Posterior cingulate gyrus (tissue), 11 donors: ENCODE measurements around the gene LRRC8B.

Source experiments
- DNase-seq, 10 donors: peaks; one replicate each; pipeline versions ENCODE4 v3.0.0 to v3.0.0-alpha.2; 2020 to 2021; ENCODE audit warnings: mixed read lengths in 3 of 10
- intact Hi-C: fragments of 100-400 bp; cut with DNase I; formaldehyde crosslinking; loops from one replicate; pipeline ENCODE4 v1.15.1; 2023

The LRRC8B gene

DNA sequence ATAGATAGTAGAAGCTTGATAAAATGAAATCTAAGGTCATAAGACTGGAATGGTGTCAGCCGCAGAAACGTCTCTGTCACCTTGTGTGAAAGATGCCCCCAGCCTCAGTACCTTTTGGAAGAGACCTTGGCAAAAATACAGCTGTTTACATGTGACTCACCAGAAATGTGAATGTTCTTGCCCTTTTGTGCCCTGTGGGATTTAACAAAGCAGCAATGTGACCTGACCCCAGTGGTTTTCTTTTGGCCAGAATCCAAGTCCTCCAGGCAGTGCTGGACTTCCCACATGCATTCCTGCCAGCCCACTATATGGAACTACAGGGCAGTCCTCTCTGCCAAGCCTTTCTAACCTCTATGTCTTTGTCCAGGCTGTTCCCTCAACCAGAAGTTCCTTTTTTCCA, 81.1 kb downstream of the LRRC8B start:
- DNase-seq, result no peak
- intact Hi-C loops, result no loop called here

- intact Hi-C loops, result no loop called here
- no peak for DNase-seq
These were observed 81.8 kb downstream of the LRRC8B start for GRCh38 chr1:89606227-89606980.

DNA sequence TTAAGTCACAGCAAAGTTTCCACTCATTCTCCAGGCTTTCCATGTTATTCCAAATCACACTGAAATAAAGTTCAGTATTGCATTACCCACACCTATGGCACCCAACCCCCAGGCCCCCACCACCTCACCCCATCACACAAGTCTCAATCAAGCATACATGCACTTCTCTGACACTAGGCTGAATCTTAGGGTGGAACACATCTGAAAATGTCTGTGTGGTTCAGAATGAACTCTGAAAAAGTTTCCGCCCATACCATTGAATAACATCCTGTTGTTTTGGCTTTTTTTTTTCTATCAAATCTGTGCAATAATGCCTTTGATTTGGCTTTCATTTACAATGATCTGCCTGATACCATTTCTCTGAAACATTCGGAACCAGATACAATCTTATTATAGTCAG, 82.5 kb downstream of the LRRC8B start:
- intact Hi-C loops, result no loop called here
- no peak for DNase-seq

DNA sequence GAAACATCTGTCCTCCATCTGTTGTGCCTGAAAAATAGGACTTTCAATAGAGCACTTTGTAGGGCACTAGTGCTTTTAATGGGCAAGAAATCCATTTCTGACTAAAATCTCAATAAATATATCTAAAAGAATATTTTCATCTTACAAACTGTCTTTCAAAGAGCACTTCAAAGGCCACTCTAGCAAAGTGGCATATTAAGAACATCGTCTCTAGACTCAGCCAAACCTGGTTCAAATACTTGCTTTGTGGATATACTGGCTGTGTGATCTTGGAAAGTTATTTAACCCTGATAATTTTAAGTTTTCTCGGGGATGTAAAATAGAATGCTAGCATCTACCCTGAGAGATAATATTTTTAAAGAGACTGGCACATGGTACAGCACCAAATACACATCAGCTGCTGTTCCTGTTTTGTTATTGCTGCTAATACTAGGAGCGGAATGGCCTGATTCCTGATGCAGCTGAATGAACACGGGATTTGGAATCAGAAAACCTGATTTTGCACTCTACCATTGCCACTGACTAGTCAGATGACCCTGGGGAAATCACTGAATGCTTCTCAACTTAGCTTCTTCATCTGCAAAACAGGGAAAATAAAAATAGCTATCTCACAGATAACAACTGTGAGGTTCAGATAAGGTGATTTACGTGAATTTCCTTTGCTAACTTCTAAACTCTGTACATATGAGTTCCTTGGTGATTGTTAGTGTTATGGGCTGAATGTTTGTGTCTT, 83.1 kb downstream of the LRRC8B start:
- no peak for DNase-seq
- intact Hi-C loops, result no loop called here

DNA sequence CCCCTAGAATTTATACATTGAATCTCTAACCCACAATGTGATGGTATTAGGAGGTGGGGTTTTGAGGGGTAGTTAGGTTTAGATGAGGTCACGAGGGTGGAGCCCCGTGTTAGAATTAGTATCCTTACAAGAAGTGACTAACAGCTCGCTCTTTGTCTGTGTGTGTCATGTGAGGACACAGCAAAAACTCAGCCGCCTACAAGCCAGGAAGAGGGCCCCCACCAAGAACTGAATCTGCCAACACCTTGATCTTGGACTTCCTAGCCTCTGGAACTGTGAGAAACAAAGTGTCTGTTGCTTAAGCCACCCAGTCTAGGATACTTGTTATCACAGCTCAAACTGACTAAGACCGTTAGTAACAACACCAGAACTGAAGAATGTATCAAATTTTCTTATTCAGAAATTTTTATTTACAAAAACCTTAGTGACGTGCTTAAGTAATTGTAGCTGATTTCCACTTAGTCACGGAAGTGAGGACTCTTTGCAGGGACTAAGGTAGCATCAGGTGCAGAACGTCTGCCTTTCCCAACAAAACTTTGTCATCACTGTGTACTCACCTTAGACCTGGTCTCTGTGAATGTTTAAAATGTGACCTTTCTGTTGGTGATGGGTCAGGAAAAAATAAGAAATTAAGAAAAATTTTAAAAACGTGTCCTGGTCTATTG, 83.8 kb downstream of the LRRC8B start:
- DNase-seq, result no peak
- intact Hi-C loops, result no loop called here

DNA sequence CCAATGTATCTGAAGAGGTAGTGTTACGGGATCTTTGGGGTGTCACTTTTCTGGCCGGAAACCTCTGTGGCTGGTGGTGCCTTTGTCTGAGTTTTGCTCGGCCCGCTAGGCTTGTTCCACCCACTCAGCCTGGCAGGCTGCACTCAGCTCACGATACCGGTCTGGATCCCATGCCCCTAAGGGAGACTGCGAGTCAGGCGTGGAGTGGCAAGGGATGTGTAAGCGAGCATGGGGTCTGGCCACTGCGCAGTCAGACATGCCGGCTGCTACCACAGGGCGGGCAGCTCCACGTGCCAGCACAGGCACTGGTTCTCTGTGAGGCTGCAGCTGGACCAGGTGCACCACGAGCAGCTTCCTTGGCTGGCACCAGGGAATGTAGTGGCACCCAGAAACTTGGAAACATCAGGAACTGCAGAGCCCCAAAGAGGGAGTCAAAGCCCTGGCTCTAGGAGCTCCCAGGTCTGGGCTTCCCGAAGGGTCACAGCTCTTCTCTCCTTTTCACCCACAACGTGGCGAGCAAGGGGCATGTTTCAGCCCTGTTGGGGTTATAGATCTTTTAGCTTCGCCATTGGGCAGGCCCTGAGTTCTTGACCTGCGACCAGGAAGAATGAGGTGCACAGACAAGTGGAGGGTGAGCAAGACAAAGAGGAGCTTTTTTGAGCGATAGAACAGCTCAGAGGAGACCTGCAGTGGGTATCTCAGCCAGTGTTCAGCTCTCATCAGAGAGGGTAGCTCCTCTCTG, 84.5 kb downstream of the LRRC8B start:
- DNase-seq, result peak in 3 of 10 donors; percentile 67 to 79 (median 76)
- intact Hi-C loops, result no loop called here

DNA sequence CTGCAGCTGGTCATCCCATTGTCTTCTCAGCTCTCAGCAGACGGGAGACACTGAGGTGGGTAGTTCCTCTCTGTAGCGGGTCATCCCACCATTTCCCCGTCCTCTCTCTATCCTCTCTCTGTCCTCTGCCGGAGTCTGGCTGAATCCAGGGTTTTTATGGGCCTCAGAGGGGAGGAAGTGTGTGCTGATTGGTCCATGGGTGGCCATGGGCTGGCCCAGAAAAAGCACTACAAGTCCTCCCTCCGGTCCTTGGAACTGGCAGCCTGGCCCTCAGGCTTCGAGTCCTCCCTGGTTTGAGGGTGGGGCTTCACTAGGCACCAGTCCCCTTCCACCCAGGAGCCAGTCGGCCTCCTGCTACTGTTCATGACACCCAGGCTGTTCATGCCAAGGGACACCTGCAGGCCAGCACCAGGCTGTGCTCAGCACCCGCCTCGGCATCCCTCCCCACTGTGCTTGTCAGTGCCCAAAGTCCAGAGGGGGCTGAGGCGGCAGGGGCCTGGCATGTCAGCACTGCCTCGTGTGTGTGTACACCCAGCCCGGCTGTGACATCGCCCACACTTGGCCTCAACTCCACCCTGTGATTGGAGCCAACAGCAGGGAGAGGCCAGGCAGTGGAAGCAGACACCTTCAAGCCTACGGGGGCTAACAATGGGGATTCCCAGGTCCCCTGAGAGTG, 85.3 kb downstream of the LRRC8B start:
- intact Hi-C loops, result no loop called here

DNA sequence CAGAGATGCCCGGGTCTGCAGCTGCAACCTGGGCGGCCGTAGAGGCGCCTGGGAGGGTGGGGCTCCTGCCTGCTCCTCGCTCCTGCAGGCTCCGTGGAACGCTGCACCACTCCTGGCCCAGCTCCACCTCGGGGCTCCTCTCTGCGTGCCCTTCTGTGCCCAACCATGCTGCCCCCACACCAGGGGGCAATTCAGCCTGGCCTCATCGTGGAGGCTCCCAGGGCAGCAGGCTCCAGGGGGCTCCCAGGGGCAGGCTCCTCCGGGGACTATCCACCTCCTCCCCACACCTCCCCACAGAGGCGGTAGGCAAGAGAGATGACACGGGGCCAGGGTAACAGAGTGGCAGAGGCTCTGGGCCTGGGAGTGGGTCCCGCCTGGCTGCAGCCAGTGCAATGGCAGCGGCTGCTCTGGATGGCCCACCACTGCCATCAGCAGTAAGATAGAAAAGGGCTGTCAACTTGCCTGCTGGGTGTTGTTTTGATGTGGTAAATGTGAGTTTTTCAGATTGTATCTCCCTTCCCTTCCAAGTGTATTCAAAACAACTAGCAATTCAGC, 85.9 kb downstream of the LRRC8B start:
- peak in 1 of 10 donors; percentile 76 for DNase-seq

More for the DNA sequence above, 85.3 kb downstream of the LRRC8B start:
- peak in 7 of 10 donors; percentile 14 to 89 (median 53) for DNase-seq

DNA sequence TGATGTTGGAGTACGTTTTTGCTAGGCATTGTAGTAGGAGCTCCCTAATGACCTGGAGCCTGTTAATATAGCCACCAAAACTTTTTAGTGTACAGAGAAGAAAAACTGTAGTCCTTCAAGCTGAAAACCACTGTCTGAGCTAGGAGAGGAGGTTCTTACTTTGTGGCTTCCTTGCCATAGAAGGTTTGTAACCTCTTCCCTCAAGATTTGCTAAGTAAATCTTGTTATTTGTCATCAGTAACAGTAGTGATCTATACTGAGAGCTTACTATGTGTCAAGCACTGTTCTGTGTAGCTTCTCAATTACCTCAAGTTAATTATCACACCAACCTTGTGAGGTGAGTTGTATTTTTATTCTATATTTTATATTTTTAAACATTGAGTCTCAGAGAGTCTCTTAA, 87.1 kb downstream of the LRRC8B start:
- intact Hi-C loops, result no loop called here
- no peak for DNase-seq

More for the DNA sequence above, 85.9 kb downstream of the LRRC8B start:
- intact Hi-C loops, result no loop called here

GRCh38 chr1:89613928-89614327, 89.3 kb downstream of the LRRC8B start:
- intact Hi-C loops, result no loop called here

DNA sequence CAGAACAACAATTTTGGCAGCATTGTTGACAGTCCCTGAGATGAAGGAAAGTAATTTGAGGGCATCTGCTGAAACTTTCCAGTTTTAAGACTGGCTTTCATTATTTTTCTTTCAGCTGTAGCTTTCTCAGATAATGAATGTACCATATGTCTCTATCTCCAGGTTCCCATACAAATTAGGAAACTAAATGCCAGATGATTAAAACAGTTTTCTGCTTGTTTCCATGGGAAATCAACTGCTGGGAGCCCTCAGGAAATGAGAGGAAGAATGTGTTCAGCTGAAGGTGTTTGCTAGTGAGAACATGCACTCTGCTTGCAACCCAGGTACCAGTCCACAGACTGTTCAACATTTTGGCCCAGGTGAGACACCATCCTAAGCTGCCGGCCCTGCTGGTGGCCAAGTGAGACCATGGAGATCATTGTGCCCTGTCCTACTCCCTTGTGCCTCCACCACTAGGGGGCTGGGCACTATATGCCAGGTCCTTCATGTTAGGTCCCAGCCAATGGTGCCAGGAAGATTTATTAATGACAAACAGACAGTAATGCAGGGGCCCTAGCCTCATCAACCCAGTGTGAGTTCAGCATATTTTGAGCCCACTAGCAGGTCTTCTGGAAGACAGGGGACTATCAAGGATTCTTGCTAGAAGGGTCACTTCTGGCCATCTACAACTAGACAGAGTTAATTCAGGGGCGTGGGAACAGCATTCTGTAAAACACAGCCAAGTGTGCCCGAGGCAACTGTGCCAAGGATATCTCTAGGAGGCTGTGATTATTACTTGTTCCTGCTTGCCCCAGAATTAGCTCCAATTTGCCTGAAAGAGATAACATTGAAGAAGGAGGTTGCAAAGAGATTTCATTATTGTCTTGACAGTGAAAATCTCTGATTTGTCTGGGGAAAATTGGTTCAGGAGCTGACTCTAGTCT, 91.3 kb downstream of the LRRC8B start:
- peak in 1 of 10 donors; percentile 77 for DNase-seq
- intact Hi-C loops, result no loop called here

More at GRCh38 chr1:89613928-89614327, 89.3 kb downstream of the LRRC8B start:
- peak in 3 of 10 donors; percentile 71 to 77 (median 77) for DNase-seq

DNA sequence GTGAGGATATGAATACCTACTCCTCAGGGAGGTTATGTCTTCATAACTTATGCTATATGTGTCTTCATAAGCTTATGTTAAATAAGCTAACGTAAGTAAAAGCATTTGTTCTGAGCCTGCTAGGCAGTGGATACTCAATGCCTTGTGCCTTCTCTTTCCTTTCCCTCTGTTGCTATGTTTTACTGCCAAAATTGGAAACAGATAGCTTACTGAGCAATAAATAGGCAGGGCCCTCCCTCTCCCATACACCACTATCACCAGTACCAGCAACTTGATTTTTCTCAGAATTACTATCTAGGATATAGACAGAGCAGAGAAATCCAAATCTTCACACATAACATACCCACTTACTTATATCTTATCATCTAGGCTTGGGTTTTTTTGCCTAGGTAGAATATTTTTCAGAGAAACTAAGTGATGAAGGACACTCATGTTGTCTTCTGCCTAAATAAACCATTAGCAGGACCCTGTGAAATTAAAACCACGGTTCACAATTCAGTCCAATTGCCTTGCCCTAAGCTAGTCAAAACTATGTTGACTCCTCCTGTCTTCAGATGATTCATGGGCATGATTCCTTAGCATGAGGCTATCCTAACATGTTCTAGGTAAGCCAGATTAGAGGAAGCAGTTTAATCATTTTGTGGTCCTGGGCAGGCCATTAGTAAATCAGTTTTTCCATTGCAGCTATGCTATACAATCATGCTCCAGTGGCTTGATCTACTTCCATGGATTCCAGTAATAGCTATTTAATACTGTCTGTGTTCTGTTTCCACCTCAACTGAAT, 92.4 kb downstream of the LRRC8B start:
- intact Hi-C loops, result no loop called here
- no peak for DNase-seq

DNA sequence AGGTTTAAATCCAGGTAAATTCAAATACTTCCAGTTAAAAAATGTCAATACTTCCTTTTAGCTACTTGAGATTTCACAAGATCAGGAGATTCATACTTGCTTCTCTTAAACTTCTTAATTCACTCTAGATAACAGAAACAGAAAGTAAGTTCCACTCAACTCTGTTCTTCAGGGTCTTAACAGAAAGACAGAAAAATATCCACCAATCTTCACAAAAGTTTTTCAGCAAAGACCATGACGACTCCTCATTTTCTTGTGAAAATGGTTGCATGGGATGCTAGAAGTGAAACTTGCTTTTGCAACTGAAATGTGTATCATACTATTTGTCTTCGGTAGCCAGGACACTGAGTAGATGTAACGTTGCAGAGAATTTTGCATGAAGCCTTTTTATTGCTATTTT, 96.0 kb downstream of the LRRC8B start:
- intact Hi-C loops, result no loop called here

DNA sequence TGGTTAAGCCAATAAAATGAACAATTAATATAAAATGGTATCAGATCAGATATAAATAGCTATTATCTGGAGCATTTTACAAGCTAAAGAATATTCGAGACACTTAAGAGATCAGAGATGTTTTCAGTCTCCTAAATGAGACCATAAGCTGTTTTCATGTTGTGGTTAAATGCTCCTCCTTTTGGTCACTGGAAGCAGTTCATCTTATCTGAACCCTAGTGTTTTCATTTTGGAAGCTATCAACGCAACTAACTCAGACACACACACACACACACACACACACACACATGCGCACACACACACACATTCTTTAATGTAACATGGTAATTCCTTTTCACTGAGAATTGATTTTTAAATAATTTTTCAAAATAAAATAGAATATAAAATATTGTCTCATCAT, 98.3 kb downstream of the LRRC8B start:
- no peak for DNase-seq
- intact Hi-C loops, result no loop called here

More for the DNA sequence above, 96.0 kb downstream of the LRRC8B start:
- no peak for DNase-seq

GRCh38 chr1:89624314-89624713, 99.7 kb downstream of the LRRC8B start:
- DNase-seq, result no peak
- intact Hi-C loops, result no loop called here

DNA sequence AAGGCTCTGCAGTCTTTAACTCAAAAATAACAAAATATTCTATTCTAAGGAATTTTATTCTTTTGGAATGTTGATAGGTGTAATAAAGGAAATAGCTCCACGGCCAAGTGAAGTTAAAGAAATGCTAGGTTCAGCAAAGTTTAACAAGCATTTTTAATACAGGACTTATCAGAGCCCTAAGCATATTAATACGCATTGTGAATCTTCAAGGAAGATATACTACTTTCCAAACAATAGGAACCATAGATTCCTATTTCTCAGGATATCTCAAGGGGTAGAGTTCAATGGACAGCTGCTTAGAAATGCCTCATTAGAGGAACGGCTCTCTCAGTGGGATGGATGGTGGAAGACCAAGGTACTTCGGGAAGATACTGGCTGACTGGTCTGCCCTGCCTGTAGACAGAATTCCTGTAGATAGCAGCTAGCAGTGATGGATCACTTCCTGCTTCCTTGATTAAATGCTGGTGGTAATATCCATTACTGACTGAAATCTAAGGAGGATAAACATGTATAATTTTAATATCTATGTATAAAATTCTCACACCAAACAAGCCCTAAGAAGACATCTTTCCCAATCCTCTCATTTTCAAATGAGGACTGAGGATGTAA, 100.2 kb downstream of the LRRC8B start:
- no peak for DNase-seq
- intact Hi-C loops, result no loop called here

DNA sequence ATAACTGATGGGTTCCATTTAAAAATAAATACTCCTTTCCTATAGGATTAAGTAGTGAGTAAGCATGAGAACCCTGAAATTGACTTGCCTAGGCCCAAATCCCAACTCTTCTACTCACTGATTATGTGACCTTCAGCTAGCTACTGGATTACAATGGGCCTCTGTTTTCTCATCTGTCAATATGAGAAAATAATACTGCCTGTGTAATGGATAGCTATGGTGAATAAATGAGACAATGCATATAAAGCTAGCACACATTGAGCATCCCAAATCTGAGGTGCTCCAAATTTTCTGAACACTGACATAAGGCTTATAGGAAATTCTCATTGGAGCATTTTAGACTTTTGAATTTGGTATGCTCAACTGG, 103.0 kb downstream of the LRRC8B start:
- intact Hi-C loops, result no loop called here

DNA sequence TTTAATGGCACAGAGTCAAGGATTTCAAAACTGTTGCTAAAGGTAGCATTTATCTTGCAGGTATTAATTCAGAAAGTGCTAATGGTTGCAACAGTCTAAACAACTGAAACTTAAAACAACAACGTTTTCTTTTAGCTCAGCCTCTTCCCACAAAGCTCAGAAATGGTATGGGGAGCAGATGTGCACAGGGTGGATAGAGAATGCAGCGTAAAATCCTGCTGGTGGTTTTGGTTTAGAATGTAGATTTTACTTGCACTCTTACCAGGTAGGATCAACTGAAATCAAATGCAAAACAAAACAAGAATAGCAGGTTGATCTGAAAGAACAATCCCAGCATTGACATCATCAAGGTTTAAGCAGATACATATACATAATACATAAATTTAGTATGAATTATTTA, 104.5 kb downstream of the LRRC8B start:
- no peak for DNase-seq
- intact Hi-C loops, result no loop called here

More for the DNA sequence above, 103.0 kb downstream of the LRRC8B start:
- DNase-seq, result no peak
